H9 (cell line): ENCODE results near the gene PAX8. TPM values are rescaled to one million over a fixed set of nuclear protein-coding genes. Genes with fewer than 3 reads are reported as not detected.
"Not testable (repeated sequence)": the region's sequence is repeated elsewhere in the genome, so short reads cannot be mapped to it uniquely, and the experiment has no call there.

Experiments
- DNase-seq: peaks from one replicate; pipeline ENCODE4 v3.0.0-alpha.2; 2017
- H2AFZ ChIP-seq: one replicate; pipeline ENCODE4 v1.6.1; 2013; ENCODE audit warnings: mild to moderate bottlenecking, low read length, control low read depth, moderate library complexity
- H2AK5ac ChIP-seq: 2 replicates; pipeline ENCODE4 v1.6.1; 2013; ENCODE audit warnings: low read length, control low read depth, mixed read lengths; ENCODE audit not compliant: insufficient read length
- H2BK120ac ChIP-seq: one replicate; pipeline ENCODE4 v1.6.1; 2013; ENCODE audit warnings: low read depth, mild to moderate bottlenecking, low read length, control low read depth, inconsistent platforms; ENCODE audit not compliant: poor library complexity, severe bottlenecking
- H2BK12ac ChIP-seq: 2 replicates; pipeline ENCODE4 v1.6.1; 2013; ENCODE audit warnings: low read length, control low read depth, mixed read lengths, low read depth; ENCODE audit not compliant: insufficient read length
- H2BK15ac ChIP-seq: 2 replicates; pipeline ENCODE4 v1.6.1; 2013; ENCODE audit warnings: low read depth, low read length, control low read depth
- H2BK20ac ChIP-seq: one replicate; pipeline ENCODE4 v1.6.1; 2013; ENCODE audit warnings: low read depth, mild to moderate bottlenecking, low read length, control low read depth, inconsistent platforms; ENCODE audit not compliant: poor library complexity, severe bottlenecking
- H2BK5ac ChIP-seq: 2 replicates; pipeline ENCODE4 v1.6.1; 2013; ENCODE audit warnings: low read length, control low read depth, mixed read lengths; ENCODE audit not compliant: insufficient read length
- H3K14ac ChIP-seq: 2 replicates; pipeline ENCODE4 v1.6.1; 2013; ENCODE audit warnings: low read length, control low read depth; ENCODE audit not compliant: insufficient read depth
- H3K18ac ChIP-seq: 2 replicates; pipeline ENCODE4 v1.6.1; 2013; ENCODE audit warnings: low read depth, mild to moderate bottlenecking, mixed read lengths, low read length, control low read depth; ENCODE audit not compliant: insufficient read length
- H3K23ac ChIP-seq: 2 replicates; pipeline ENCODE4 v1.6.1; 2013; ENCODE audit warnings: low read length, control low read depth, mixed read lengths, low read depth; ENCODE audit not compliant: insufficient read length
- H3K23me2 ChIP-seq: 2 replicates; pipeline ENCODE4 v1.6.1; 2013; ENCODE audit warnings: low read depth, mild to moderate bottlenecking, mixed read lengths, low read length, control low read depth; ENCODE audit not compliant: insufficient read length, poor library complexity, severe bottlenecking
- H3K27ac ChIP-seq: 2 replicates; pipeline ENCODE4 v1.5.1; 2013; ENCODE audit warnings: low read length, control low read depth, mixed read lengths, low read depth; ENCODE audit not compliant: insufficient read length
- H3K27me3 ChIP-seq: 2 replicates; pipeline ENCODE4 v1.6.1; 2013; ENCODE audit warnings: low read length, control low read depth, inconsistent platforms; ENCODE audit not compliant: insufficient read depth
- H3K4ac ChIP-seq: 2 replicates; pipeline ENCODE4 v1.6.1; 2013; ENCODE audit warnings: low read depth, mild to moderate bottlenecking, control low read depth, inconsistent platforms, low read length, moderate library complexity
- H3K4me1 ChIP-seq: 2 replicates; pipeline ENCODE4 v1.6.1; 2013; ENCODE audit warnings: low read length, control low read depth, inconsistent platforms; ENCODE audit not compliant: insufficient read depth
- H3K4me2 ChIP-seq: 2 replicates; pipeline ENCODE4 v1.6.1; 2013; ENCODE audit warnings: low read length, control low read depth, mixed read lengths; ENCODE audit not compliant: insufficient read length, insufficient read depth
- H3K56ac ChIP-seq: 2 replicates; pipeline ENCODE4 v1.6.1; 2013; ENCODE audit warnings: low read depth, mild to moderate bottlenecking, mixed read lengths, low read length, control low read depth; ENCODE audit not compliant: insufficient read length
- H3K79me1 ChIP-seq: 2 replicates; pipeline ENCODE4 v1.6.1; 2013; ENCODE audit warnings: low read depth, mild to moderate bottlenecking, moderate library complexity, low read length, control low read depth, inconsistent platforms; ENCODE audit not compliant: insufficient read depth, poor library complexity, severe bottlenecking
- H3K79me2 ChIP-seq: 2 replicates; pipeline ENCODE4 v1.6.1; 2013; ENCODE audit warnings: low read length, control low read depth, inconsistent platforms; ENCODE audit not compliant: insufficient read depth
- H3K9ac ChIP-seq: 2 replicates; pipeline ENCODE4 v1.6.1; 2013; ENCODE audit warnings: low read length, control low read depth, mixed read lengths; ENCODE audit not compliant: insufficient read length; ENCODE audit errors: extremely low read depth
- H3K9me3 ChIP-seq: one replicate; pipeline ENCODE4 v1.6.1; 2013; ENCODE audit warnings: low read depth, low read length, inconsistent platforms; ENCODE audit not compliant: control insufficient read depth
- H3T11ph ChIP-seq: one replicate; pipeline ENCODE4 v1.6.1; 2013; ENCODE audit warnings: mild to moderate bottlenecking, low read length, control low read depth, inconsistent platforms
- H4K20me1 ChIP-seq: one replicate; pipeline ENCODE4 v1.6.1; 2013; ENCODE audit not compliant: control insufficient read depth, insufficient read length, insufficient read depth
- H4K5ac ChIP-seq: 2 replicates; pipeline ENCODE4 v1.6.1; 2013; ENCODE audit warnings: low read depth, mild to moderate bottlenecking, mixed read lengths, low read length, control low read depth; ENCODE audit not compliant: insufficient read length
- H4K8ac ChIP-seq: replicated peaks from 2 replicates; pipeline ENCODE4 v1.6.1; 2013; ENCODE audit warnings: low read length, control low read depth, mixed read lengths, low read depth; ENCODE audit not compliant: insufficient read length
- H4K91ac ChIP-seq: 2 replicates; pipeline ENCODE4 v1.6.1; 2013; ENCODE audit warnings: low read depth, mild to moderate bottlenecking, moderate library complexity, mixed read lengths, low read length, control low read depth; ENCODE audit not compliant: insufficient read length
- H3K27ac Mint-ChIP-seq, 3 experiments: 2 replicates in 2 of 3; 3 replicates in 1 of 3; pipeline ENCODE4 v1.8.0; 2020 to 2021; ENCODE audit warnings: mixed read lengths in 3 of 3, mild to moderate bottlenecking in 1 of 3, moderate library complexity in 1 of 3
- H3K27me3 Mint-ChIP-seq: 2 replicates; pipeline ENCODE4 v1.8.0; 2021; ENCODE audit warnings: low read depth, mild to moderate bottlenecking, moderate library complexity, mixed read lengths
- H3K36me3 Mint-ChIP-seq, 3 experiments: 2 replicates in 2 of 3; 3 replicates in 1 of 3; pipeline ENCODE4 v1.8.0; 2020 to 2021; ENCODE audit warnings: low read depth in 3 of 3, mixed read lengths in 3 of 3; ENCODE audit not compliant: insufficient read depth in 1 of 3
- H3K4me1 Mint-ChIP-seq, 2 experiments: 2 replicates each; pipeline ENCODE4 v1.8.0; 2020; ENCODE audit warnings: mixed read lengths in 2 of 2
- H3K4me3 Mint-ChIP-seq, 2 experiments: 2 replicates in 1 of 2; 3 replicates in 1 of 2; pipeline ENCODE4 v1.8.0; 2020 to 2021; ENCODE audit warnings: mild to moderate bottlenecking in 2 of 2, mixed read lengths in 2 of 2, moderate library complexity in 1 of 2
- H3K9me3 Mint-ChIP-seq, 2 experiments: 2 replicates in 1 of 2; 3 replicates in 1 of 2; pipeline ENCODE4 v1.8.0; 2020; ENCODE audit warnings: mild to moderate bottlenecking in 2 of 2, mixed read lengths in 2 of 2, moderate library complexity in 1 of 2
- CTCF ChIP-seq: fragments of 200-600 bp; sonication (generic); conservative IDR thresholded peaks from 3 replicates; pipeline ENCODE4 v1.8.0; 2021; ENCODE audit warnings: antibody characterized with exemption, mild to moderate bottlenecking
- WGBS: extraction: QIAGEN DNeasy Blood & Tissue Kit; methylation state at CpG from one replicate; pipeline ENCODE4 v1.1.7; 2013; ENCODE audit warnings: missing lambda C conversion rate, low lambda C conversion rate, mixed read lengths; ENCODE audit not compliant: insufficient read length; ENCODE audit errors: extremely low coverage; 5-methylcytosine and 5-hydroxymethylcytosine counted together
- total RNA-seq: library from RNA; stranded (reverse); gene quantifications from 2 replicates; pipeline ENCODE4 v1.2.1, GENCODE V29; 2021

The PAX8 gene
- total RNA-seq, 1 experiment from 2014 or later, result not detected

GRCh38 chr2:113285816-113286215, 7.1 kb upstream of the PAX8 start:
- no peak overlapping the region for H2AK5ac ChIP-seq
- no peak overlapping the region for H2BK20ac ChIP-seq
- Mint-ChIP-seq H3K9me3 (no peaks in the 10 kb centered on the region), H3K4me1 (peaks cover 0 to 9% of the 10 kb centered on the region in 2 experiments; a peak in 3 of 4 replicates), H3K27ac (no peak overlapping the region), H3K27me3 (peaks cover 83% of the 10 kb centered on the region), H3K36me3 (no peaks in the 10 kb centered on the region), H3K4me3 (no peak overlapping the region)
- H3K9me3 ChIP-seq, result no peaks in the 10 kb centered on the region
- no peak overlapping the region for H3K4ac ChIP-seq
- no peaks in the 10 kb centered on the region for H4K20me1 ChIP-seq
- H4K91ac ChIP-seq, result no peak overlapping the region
- no peak overlapping the region for H2BK120ac ChIP-seq
- H3K23ac ChIP-seq, result no peak overlapping the region
- H3K56ac ChIP-seq, result no peak overlapping the region
- no peak overlapping the region for H3K4me2 ChIP-seq
- H3K18ac ChIP-seq, result no peak overlapping the region
- no peaks in the 10 kb centered on the region for H3K79me1 ChIP-seq
- H2AFZ ChIP-seq, result no peak overlapping the region
- H2BK12ac ChIP-seq, result no peak overlapping the region
- TF ChIP-seq CTCF, result no peak
- H3K14ac ChIP-seq, result no peak overlapping the region
- WGBS, result no CpG with 5 or more reads among the region's 3 CpGs
- H3K23me2 ChIP-seq, result no peaks in the 10 kb centered on the region
- H2BK5ac ChIP-seq, result no peak overlapping the region
- H4K5ac ChIP-seq, result no peak overlapping the region
- no peak overlapping the region for H4K8ac ChIP-seq
- no peak overlapping the region for H2BK15ac ChIP-seq
- no peaks in the 10 kb centered on the region; the same call in 1 of the 2 replicates for H3K79me2 ChIP-seq
- no peak overlapping the region for H3K9ac ChIP-seq
- H3K27ac ChIP-seq, result no peak overlapping the region
- H3T11ph ChIP-seq, result no peak overlapping the region
- DNase-seq, result no peak
- H3K4me1 ChIP-seq, result peaks cover 2% of the 10 kb centered on the region; the same call in 1 of the 2 replicates
- H3K27me3 ChIP-seq, result peaks cover 6% of the 10 kb centered on the region; the same call in 1 of the 2 replicates

GRCh38 chr2:113284999-113285398, 6.3 kb upstream of the PAX8 start:
- no CpG with 5 or more reads among the region's 6 CpGs for WGBS
- H3K4me1 Mint-ChIP-seq, H3K9ac ChIP-seq: not testable (repeated sequence)

More at GRCh38 chr2:113284999-113285398, 6.3 kb upstream of the PAX8 start:
- H4K5ac ChIP-seq, H2AFZ ChIP-seq, H3K23me2 ChIP-seq, H3K4me3 Mint-ChIP-seq, H3K9me3 Mint-ChIP-seq, H4K8ac ChIP-seq, H3K9me3 ChIP-seq, H3K79me2 ChIP-seq, H3K4me2 ChIP-seq, H3K23ac ChIP-seq, DNase-seq, H3K79me1 ChIP-seq, H4K20me1 ChIP-seq, H3K4ac ChIP-seq, H2BK15ac ChIP-seq, H3K14ac ChIP-seq, H3K4me1 ChIP-seq, H3K18ac ChIP-seq, H2BK12ac ChIP-seq, H3K56ac ChIP-seq, H2BK20ac ChIP-seq, H2AK5ac ChIP-seq, H2BK120ac ChIP-seq, H2BK5ac ChIP-seq, H3T11ph ChIP-seq, H4K91ac ChIP-seq, H3K27ac Mint-ChIP-seq, H3K27ac ChIP-seq, H3K36me3 Mint-ChIP-seq: not testable (repeated sequence)
- H3K27me3 Mint-ChIP-seq, result peaks cover 83% of the 10 kb centered on the region
- peaks cover 11% of the 10 kb centered on the region; the same call in 1 of the 2 replicates for H3K27me3 ChIP-seq
